ENCODE measurements around the gene RIPK3.
"Not testable (repeated sequence)": the region's sequence is repeated elsewhere in the genome, so short reads cannot be mapped to it uniquely, and the experiment has no call there.

The RIPK3 gene

DNA sequence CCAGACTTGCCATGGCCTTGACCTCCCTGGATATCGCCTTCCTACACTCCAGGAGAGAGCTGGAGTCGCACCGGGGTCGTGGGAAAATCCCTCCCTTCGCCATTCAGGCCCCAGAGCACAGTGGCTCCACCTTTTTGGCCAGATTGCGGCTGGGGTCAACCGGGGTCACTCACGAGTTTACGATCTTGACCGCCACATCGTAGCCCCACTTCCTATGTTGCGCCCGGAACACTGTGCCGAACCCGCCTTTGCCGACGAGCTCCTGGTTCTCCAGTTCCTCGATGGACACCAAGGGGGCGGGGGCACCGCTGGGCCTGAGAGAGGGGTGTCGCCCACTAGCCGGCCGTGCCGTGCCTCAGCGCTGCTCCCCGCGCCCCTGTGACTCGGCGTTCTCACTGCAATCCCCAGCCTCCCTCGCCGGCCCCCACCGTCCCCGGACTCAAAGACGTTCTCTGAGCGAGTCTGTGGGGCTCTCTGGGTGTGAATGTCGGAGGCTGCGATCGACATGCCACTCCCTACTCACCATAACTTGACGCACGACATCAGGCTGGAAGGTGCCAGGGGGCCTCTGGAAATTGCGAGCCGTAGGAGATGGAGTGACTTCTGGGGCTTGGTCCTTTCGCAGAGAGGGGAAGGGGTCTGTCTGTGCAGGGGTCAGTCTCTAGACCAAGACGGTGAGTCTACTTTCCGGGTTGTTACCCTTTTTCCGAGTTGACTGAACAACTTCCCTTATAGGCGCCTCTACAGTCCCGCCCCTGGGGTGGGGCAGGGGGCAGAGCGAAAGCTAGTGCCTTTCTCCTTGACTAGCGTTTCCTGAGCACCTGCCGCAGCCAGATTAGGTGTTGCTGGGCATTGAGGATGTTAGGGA, at the start of gene RIPK3:
Gene RIPK3 (minus strand): TSS at position 708 of the 868 bp plus-strand sequence. CDS start 165 bp downstream, at position 543.
- peak; percentile 46 to 80 for DNase-seq (ENCODE audit: low spot score in 2 of 2)
- Mint-ChIP-seq H3K4me1 (peaks cover 37% of the 10 kb centered on the region), H3K4me3 (peak within 1 kb of the TSS; percentile 82), H3K36me3 (peaks cover 22% of the 10 kb centered on the region), H3K9me3 (no peaks in the 10 kb centered on the region), H3K27ac (peak within 1 kb of the TSS; percentile 80)
- ATAC-seq, result peak; percentile 93

DNA sequence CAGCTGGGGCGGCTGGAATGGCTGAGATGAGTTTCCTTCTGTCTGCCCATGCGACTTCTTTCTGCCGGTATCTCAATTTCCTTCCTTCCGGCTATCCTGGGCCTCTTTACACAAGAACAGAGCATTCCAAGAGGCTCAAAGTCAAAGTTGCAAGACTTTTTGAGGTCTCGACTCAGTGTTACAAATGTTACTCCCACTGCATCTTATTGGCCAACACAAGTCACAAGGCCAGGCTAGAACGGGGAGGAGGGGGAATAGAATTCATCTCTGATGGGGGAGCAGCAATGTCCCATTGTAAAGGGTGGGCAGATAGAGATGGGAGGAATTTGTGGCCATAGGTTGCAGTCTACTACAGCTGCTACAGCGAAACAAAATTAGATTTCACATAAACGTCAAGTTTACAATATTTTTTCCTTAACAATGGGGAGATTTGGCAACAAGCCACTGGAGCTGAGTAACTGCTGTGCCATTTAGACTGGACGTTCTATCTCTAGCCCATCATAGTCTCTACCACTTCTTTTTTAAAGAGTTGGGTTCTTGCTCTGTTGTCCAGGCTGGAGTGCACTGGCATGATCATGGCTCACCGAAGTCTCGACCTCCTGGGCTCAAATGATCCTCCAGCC, 49.5 kb upstream of the RIPK3 start:
- Mint-ChIP-seq H3K27ac (no peak overlapping the region), H3K9me3 (no peaks in the 10 kb centered on the region), H3K36me3 (no peaks in the 10 kb centered on the region), H3K4me1 (no peaks in the 10 kb centered on the region), H3K4me3 (no peak overlapping the region)
- no peak for ATAC-seq
- no peak for DNase-seq (ENCODE audit: low spot score in 2 of 2)

DNA sequence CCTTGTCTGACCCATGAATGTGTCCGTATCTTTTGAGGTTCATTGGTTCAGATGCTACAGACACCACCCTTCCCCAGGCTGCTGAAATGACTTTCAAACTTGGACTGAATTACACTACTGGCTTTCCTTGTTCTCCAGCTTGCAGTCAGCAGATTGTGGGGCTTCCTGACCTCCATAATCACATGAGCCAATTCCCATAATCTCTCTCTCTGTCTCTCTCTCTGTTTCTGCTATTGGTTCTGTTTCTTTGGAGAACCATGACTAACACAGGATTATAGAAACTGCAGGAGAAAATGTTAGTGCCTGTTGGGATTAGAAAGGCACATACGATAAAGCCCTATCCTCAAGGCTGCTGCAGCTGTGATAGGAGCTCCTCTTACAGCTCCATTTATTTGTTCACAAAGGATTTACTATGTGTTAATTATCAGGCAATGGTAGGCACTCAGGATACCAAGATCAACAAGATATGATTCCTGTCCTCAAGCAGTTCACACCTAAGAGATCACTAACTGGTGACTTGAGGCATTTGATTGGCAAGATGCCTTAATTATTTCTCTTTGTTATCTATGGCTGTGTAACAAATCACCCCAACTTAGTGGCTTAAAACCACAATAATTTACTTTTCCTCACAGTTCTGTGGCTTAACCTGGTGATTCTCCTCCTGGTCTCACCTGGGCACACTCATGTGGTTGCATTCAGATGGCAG, 48.8 kb upstream of the RIPK3 start:
- no peaks in the 10 kb centered on the region for H3K9me3 Mint-ChIP-seq
- H3K36me3 Mint-ChIP-seq, result no peaks in the 10 kb centered on the region
- no peak overlapping the region for H3K4me3 Mint-ChIP-seq
- DNase-seq (ENCODE audit: low spot score in 2 of 2), result no peak
- H3K4me1 Mint-ChIP-seq, result no peaks in the 10 kb centered on the region
- ATAC-seq, result no peak
- H3K27ac Mint-ChIP-seq, result no peak overlapping the region

DNA sequence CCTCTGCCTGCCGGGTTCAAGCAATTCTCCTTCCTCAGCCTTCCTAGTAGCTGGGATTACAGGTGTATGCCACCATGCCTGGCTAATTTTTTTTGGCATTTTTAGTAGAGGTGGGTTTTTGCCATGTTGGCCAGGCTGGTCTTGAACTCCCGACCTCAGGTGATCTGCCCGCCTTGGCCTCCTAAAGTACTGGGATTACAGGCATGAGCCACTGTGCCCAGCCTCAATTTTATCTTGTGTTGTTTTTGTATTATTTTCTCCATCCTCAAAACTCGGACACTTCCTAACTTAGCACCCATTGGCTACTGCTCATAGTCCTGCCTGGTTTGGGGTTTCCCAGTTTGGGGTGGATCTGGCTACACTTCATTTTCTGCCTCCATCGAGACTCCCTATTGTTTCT, 47.8 kb upstream of the RIPK3 start:
- H3K4me1 Mint-ChIP-seq; DNase-seq (ENCODE audit: low spot score in 2 of 2); H3K4me3 Mint-ChIP-seq; H3K27ac Mint-ChIP-seq; H3K9me3 Mint-ChIP-seq; H3K36me3 Mint-ChIP-seq; ATAC-seq: not testable (repeated sequence)

DNA sequence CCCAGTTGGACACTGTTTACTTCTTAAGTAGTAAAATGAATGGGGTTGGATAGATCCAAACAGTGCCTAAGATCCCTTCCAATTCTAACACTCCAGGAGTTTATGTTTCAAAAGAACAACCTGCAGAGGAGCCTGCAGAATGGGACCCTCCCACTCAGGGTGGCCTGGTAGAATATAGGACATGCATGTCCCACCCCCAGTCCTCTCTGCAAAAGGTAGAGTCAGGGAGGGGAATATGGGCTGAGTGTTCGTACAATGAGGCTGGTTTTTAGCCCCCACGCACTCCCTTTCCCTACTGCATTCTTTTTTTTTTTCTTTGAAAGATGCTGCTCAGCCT, 47.2 kb upstream of the RIPK3 start:
- DNase-seq (ENCODE audit: low spot score in 2 of 2), result no peak
- H3K9me3 Mint-ChIP-seq, result no peaks in the 10 kb centered on the region
- H3K4me1 Mint-ChIP-seq, result no peaks in the 10 kb centered on the region
- no peak for ATAC-seq
- H3K4me3 Mint-ChIP-seq, result no peak overlapping the region
- H3K36me3 Mint-ChIP-seq, result no peaks in the 10 kb centered on the region
- H3K27ac Mint-ChIP-seq, result no peak overlapping the region

DNA sequence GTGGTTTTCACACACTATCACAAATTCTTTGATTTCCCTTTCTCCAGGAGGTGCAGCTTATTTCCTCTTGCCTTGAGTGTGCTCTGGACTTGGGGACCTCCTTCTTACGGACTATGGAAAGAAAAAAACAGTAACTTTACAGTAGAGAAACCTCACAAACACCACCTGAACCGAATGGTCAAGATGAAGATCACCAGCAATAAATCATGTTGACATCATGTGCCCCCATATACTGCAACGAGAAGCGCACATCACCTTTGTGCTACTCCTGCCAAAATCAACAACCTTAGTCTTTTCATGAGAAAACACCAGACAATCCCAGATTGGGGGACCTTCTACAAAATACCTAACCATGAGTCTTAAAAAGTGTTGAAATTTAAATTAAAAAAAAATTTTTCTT, 45.7 kb upstream of the RIPK3 start:
- Mint-ChIP-seq H3K4me3 (no peak overlapping the region), H3K36me3 (no peaks in the 10 kb centered on the region), H3K27ac (no peak overlapping the region), H3K4me1 (no peaks in the 10 kb centered on the region), H3K9me3 (no peaks in the 10 kb centered on the region)
- no peak for DNase-seq (ENCODE audit: low spot score in 2 of 2)
- no peak for ATAC-seq

DNA sequence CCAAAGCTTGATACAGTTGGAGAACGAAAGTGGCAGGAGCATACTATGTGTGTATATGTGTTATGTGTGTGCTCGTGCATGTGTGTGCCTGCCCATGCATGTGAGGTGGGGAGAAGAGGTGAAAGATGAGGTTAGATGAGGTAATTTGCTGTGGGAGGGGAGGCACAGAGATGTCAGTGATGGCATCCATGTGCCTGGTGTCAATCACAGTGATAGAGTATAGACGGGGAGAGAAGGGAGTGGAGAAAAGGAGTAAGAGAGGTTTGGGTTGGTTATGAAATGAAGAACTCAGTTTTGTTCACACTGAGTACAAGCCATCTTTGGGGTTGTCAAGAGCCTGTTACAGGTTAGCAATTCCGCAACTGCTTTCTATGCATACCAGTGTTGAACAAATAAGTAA, 44.4 kb upstream of the RIPK3 start:
- Mint-ChIP-seq H3K27ac (no peak overlapping the region), H3K4me1 (no peaks in the 10 kb centered on the region), H3K4me3 (no peak overlapping the region), H3K9me3 (no peaks in the 10 kb centered on the region), H3K36me3 (no peaks in the 10 kb centered on the region)
- DNase-seq (ENCODE audit: low spot score in 2 of 2) (no peak), ATAC-seq (no peak)

DNA sequence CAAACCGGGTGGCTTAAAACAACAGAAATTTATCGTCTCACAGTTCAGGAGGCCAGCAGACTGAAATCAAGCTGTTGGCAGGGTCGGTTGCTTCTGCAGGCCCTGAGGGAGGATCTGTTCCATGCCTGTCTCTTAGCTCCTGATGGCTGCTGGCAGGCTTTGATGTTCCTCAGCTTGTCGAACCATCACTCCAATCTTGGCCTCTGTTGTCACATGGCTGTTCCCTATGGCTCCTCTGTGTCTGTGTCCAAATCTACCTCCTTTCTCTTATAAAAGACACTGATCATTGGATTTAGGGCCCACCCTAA, 42.2 kb upstream of the RIPK3 start:
- H3K36me3 Mint-ChIP-seq, result no peaks in the 10 kb centered on the region
- no peak overlapping the region for H3K4me3 Mint-ChIP-seq
- ATAC-seq (no peak), DNase-seq (ENCODE audit: low spot score in 2 of 2) (no peak)
- H3K27ac Mint-ChIP-seq, result no peak overlapping the region
- H3K9me3 Mint-ChIP-seq, result no peaks in the 10 kb centered on the region
- no peaks in the 10 kb centered on the region for H3K4me1 Mint-ChIP-seq

DNA sequence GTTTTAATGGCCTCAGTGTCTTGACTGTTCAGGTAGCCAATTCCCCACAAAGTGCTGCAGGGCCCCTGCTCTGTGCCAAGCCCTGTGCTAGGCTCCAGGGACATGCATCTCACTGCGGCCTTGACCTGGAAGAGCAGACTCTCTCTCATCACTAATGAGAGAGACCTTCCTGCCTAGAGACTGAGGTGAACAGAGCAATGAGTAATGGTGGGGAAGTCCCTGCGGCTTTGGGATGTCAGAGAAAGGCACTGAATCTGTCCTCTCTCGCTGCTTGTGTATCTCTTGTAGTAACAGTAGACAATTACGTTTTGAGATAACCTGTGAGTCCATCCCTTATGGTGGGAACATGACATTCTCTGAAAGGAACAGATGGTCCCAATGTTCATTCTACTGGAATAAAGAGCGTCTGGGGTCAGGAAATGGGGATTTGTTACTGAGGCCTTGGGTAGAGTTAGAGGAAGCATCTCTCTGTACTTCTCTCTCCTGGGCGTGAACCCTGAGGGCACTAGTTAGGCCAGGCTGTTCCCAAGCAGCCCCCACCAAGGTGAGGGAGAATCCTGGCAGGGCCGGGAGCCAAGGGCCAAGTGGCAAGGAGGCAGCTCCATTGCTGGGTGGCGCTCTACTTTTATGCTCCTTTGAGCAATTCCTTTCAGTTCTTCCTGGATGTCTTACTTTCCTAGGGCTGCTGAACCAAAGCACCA, 41.7 kb upstream of the RIPK3 start:
- H3K4me3 Mint-ChIP-seq, result no peak overlapping the region
- ATAC-seq, result peak; percentile 78
- H3K9me3 Mint-ChIP-seq, result no peaks in the 10 kb centered on the region
- no peaks in the 10 kb centered on the region for H3K4me1 Mint-ChIP-seq
- H3K36me3 Mint-ChIP-seq, result no peaks in the 10 kb centered on the region
- no peak for DNase-seq (ENCODE audit: low spot score in 2 of 2)
- H3K27ac Mint-ChIP-seq, result no peak overlapping the region

DNA sequence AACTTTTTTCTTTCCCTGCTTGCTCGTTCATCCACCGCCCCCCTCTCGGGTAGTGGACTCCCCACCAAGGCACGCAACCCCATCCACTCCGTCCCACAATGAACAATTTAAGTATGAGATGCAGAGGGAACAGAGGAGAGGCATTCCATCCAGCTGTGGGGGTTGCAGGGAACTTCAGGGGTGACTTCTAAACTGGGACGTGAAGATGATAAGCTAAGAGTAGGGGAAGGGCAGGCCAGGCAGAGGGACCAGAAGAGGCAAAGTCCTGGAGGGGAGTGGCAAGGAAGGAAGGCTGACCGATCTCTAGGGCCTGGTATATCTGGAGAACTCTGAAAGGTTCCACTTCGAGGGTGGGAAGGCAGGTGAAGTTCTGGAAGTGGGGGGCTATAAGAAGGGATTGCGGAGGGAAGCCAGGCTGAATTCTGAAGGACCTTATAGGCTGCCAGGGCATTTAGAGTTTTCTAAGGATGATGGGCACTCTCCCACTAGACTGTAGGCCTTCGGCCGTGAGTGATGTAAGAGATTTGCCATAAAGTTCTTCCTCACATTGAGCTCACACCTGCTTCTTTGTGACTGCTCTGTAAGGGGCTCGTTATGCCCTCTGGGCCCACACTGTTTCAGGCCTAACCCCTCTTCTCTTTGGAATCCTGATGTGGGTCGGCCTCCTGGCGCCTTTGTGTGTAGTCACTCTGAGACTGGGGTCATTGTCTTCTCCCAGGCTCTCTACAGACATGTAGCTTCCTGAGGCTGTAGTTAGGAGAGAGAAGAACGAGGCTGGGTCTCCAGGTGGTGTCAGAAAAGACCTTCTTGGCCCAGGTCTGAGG, 40.3 kb upstream of the RIPK3 start:
- no peaks in the 10 kb centered on the region for H3K36me3 Mint-ChIP-seq
- H3K4me3 Mint-ChIP-seq, result no peak overlapping the region
- DNase-seq (ENCODE audit: low spot score in 2 of 2) (no peak), ATAC-seq (no peak)
- no peaks in the 10 kb centered on the region for H3K9me3 Mint-ChIP-seq
- no peak overlapping the region for H3K27ac Mint-ChIP-seq
- H3K4me1 Mint-ChIP-seq, result no peaks in the 10 kb centered on the region

DNA sequence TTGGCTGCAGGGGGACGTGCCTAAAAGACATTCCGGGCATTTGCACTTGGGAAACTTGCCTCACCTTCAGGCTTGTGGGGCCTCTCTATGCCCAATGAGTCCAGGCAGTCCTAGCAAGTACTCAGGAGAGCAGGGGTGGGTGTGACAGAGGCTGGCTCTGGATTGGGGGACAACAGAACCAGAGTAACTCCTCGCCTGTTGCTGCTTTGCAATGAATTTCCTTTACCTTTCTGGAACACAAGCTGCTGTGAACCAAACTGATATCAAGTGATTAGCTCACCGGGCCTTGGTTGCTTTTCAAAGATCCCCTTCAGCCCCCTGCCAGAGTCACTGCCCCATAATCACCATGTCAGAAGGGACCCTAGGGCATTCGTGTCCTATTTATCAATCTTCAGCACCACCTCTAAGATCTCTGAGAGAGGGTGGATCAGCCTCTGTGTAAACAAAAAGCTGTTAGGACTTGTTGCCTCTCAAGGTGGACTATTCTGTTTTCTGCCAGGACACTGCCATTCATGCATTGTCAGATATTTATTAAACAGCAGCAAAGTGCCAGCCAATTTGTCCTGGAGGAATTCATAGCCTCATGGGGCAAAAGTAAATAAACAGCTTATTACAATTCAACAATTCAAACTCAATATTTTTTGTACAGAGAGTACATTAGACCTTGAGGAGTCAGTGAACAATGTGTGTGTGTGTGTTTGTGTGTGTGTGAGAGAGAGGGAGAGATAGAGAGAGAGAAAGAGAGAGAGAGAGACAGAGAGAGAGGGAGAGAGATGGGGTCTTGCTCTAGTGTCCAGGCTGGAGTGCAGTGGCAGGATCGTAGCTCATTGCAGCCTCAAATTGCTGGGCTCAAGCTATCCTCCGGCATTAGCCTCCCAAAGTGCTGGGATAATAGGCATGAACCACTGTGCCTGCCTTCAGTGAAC, 39.5 kb upstream of the RIPK3 start:
- no peaks in the 10 kb centered on the region for H3K36me3 Mint-ChIP-seq
- H3K4me3 Mint-ChIP-seq, result no peak overlapping the region
- no peaks in the 10 kb centered on the region for H3K9me3 Mint-ChIP-seq
- DNase-seq (ENCODE audit: low spot score in 2 of 2), result no peak
- no peak overlapping the region for H3K27ac Mint-ChIP-seq
- no peaks in the 10 kb centered on the region for H3K4me1 Mint-ChIP-seq
- ATAC-seq, result no peak

DNA sequence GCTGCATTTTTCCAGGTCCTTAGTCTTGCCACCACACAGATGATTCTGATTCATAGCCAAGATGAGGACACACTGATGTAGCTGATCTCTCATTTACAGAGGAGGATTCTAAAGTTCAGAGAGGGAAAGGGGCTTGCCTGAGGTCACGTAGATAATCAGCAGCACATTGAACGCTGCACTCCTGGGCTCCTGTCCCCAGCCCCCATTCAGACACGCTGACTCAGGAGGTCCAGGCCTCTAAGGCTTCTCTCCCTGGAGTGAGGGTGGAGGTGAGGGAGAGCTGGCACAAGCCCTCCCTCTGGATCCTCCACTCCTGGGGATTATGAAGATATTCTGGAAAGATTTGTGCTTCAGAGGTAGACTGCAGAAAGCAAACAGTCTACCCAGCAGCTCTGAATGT, 38.5 kb upstream of the RIPK3 start:
- H3K4me1 Mint-ChIP-seq, result no peaks in the 10 kb centered on the region
- no peak for ATAC-seq
- H3K36me3 Mint-ChIP-seq, result no peaks in the 10 kb centered on the region
- no peak overlapping the region for H3K27ac Mint-ChIP-seq
- DNase-seq (ENCODE audit: low spot score in 2 of 2), result no peak
- H3K4me3 Mint-ChIP-seq, result no peak overlapping the region
- H3K9me3 Mint-ChIP-seq, result no peaks in the 10 kb centered on the region

DNA sequence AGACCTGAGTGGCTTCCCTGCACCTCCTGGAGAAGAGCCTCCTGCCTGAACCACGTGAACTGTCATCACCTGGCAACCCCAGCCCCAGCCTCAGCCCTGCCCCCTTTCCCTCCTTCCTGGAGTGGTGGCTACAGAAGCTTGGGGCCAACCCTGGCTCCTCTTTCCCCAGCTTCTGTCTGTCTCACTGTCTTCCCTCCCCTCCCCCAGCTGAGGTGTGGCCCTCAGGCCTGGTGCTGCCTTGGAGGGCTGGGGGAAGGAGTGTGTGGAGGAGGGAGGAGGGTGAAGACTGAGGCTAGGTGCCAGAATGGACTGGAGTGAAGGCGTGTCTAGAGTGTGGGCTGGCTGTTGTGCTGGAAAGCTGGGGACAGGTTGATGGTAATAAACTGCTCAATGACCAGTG, 37.9 kb upstream of the RIPK3 start:
- H3K27ac Mint-ChIP-seq, result no peak overlapping the region
- no peaks in the 10 kb centered on the region for H3K36me3 Mint-ChIP-seq
- ATAC-seq, result no peak
- H3K4me3 Mint-ChIP-seq, result no peak overlapping the region
- H3K9me3 Mint-ChIP-seq, result no peaks in the 10 kb centered on the region
- H3K4me1 Mint-ChIP-seq, result no peaks in the 10 kb centered on the region
- DNase-seq (ENCODE audit: low spot score in 2 of 2), result no peak

DNA sequence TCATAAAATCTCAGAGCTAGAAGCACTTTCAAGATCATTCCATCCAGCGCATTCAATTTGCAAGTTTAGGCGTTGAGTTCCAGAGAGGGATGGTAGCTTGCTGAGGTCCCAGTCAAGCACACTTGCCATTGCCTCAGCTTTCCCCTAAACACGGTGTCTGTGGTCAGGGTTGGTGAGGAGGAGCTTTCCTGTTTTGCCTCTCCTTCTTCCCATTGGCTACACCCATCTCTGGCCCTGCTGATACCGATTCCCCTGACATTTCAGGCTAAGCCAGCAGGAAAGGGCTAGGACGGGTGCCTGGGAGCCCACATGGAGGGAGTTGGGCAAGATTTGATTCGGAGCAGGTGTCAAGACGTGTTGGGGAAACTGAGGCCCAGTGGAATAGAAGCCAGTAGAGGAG, 37.3 kb upstream of the RIPK3 start:
- Mint-ChIP-seq H3K27ac (no peak overlapping the region), H3K4me1 (no peaks in the 10 kb centered on the region), H3K36me3 (no peaks in the 10 kb centered on the region), H3K4me3 (no peak overlapping the region), H3K9me3 (no peaks in the 10 kb centered on the region)
- no peak for ATAC-seq
- no peak for DNase-seq (ENCODE audit: low spot score in 2 of 2)
